Measurements from ENCODE around the gene ANP32D. TPM values are rescaled to one million over a fixed set of nuclear protein-coding genes. Genes with fewer than 3 reads are reported as not detected.
"Not testable (repeated sequence)": the region's sequence is repeated elsewhere in the genome, so short reads cannot be mapped to it uniquely, and the experiment has no call there.

ANP32D gene
- total RNA-seq, 2 donors from 2014 or later, result not detected

DNA sequence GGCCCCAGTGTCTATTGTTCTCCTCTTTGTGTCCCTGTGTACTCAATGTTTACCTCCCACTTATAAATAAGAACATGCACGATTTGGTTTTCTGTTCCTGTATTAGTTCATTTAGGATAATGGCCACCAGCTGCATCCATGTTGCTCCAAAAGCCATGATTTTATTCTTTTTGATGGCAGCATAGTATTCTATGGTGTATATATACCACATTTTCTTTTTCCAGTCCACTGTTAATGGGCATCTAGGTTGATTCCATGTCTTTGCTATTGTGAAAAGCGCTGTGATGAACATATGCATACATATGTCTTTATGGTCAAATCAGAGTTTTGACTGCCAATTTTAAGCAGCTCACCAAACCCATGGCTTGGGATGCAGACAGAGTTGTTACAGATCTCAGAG, 17.2 kb upstream of the ANP32D start:
- no peak for DNase-seq
- Histone ChIP-seq H3K27me3 (no peaks in the 10 kb centered on the region), H3K4me1 (no peaks in the 10 kb centered on the region), H3K9me3 (no peaks in the 10 kb centered on the region), H3K4me3 (no peak overlapping the region), H3K36me3 (no peaks in the 10 kb centered on the region), H3K27ac (no peak overlapping the region), H3K9ac (ENCODE audit: low read depth in 2 of 2, low read length in 2 of 2) (no peak overlapping the region)
- TF ChIP-seq, protein P1, sequence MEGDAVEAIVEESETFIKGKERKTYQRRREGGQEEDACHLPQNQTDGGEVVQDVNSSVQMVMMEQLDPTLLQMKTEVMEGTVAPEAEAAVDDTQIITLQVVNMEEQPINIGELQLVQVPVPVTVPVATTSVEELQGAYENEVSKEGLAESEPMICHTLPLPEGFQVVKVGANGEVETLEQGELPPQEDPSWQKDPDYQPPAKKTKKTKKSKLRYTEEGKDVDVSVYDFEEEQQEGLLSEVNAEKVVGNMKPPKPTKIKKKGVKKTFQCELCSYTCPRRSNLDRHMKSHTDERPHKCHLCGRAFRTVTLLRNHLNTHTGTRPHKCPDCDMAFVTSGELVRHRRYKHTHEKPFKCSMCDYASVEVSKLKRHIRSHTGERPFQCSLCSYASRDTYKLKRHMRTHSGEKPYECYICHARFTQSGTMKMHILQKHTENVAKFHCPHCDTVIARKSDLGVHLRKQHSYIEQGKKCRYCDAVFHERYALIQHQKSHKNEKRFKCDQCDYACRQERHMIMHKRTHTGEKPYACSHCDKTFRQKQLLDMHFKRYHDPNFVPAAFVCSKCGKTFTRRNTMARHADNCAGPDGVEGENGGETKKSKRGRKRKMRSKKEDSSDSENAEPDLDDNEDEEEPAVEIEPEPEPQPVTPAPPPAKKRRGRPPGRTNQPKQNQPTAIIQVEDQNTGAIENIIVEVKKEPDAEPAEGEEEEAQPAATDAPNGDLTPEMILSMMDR (IDR thresholded peaks at IDR 0.05), result no peak
- intact Hi-C loops (cut with DNase I), result no loop called here

DNA sequence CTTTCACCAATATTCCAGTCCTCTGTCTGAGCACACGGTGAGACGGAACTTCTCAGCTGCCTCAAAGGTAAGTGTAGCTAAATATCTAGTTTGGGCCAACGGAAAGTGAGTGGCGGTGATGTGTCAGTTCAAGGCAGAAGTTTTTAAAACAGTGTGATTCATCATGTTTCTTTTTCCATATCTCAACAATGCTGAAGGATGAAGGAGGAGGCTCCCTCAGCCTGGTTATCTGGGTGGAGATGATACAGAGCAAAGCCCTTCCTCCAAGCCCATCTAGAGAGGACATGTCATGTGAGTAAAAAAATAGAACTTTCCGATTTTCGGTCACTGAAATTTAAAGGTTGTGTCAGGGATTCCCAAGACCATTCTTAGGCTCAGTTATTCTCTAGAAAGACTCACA, 13.1 kb upstream of the ANP32D start:
- Histone ChIP-seq H3K27ac (no peak overlapping the region), H3K9me3 (no peaks in the 10 kb centered on the region), H3K36me3 (no peaks in the 10 kb centered on the region), H3K4me1 (no peaks in the 10 kb centered on the region), H3K4me3 (no peak overlapping the region), H3K9ac (ENCODE audit: low read depth in 2 of 2, low read length in 2 of 2) (no peak overlapping the region), H3K27me3 (no peaks in the 10 kb centered on the region)
- DNase-seq, result no peak
- intact Hi-C loops (cut with DNase I), result no loop called here
- TF ChIP-seq, protein P1 (IDR thresholded peaks at IDR 0.05), result no peak

DNA sequence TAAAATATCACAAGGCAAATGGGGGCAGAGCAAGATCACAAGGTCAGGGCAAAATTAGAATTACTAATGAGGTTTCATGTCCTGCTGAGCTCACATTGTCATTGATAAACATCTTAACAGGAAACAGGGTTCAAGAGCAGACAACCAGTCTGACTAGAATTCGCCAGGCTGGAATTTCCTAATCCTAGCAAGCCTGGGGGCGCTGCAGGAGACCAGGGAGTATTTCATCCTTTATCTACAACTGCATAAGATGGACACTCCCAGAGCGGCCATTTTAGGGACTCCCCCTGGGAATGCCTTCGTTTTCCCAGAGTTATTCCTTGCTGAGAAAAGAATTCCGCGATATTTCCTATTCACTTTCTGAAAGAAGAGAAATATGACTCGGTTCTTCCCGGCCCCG, 3.3 kb upstream of the ANP32D start:
- DNase-seq; H3K9me3 ChIP-seq; H3K27ac ChIP-seq; H3K36me3 ChIP-seq; H3K4me3 ChIP-seq; H3K9ac ChIP-seq (ENCODE audit: low read depth in 2 of 2, low read length in 2 of 2); H3K4me1 ChIP-seq; intact Hi-C loops (cut with DNase I); H3K27me3 ChIP-seq: not testable (repeated sequence)

DNA sequence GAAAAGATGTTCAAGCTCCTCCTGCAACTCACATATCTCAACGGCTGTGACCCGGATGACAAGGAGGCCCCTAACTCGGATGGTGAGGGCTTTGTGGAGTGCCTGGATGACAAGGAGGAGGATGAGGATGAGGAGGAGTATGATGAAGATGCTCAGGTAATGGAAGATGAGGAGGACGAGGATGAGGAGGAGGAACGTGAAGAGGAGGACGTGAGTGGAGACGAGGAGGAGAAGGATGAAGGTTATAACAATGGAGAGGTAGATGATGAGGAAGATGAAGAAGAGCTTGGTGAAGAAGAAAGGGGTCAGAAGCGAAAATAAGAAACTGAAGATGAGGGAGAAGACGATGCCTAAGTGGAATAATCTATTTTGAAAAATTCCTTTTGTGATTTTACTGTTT, 702 bp downstream of the ANP32D start:
- Histone ChIP-seq H3K9me3 (no peaks in the 10 kb centered on the region), H3K4me1 (no peaks in the 10 kb centered on the region), H3K27me3 (no peaks in the 10 kb centered on the region), H3K36me3 (no peaks in the 10 kb centered on the region), H3K4me3 (no peak overlapping the region), H3K27ac (no peak overlapping the region), H3K9ac (ENCODE audit: low read depth in 2 of 2, low read length in 2 of 2) (no peak overlapping the region)
- no peak for DNase-seq
- intact Hi-C loops (cut with DNase I), result no loop called here
- TF ChIP-seq, protein P1 (IDR thresholded peaks at IDR 0.05), result no peak

DNA sequence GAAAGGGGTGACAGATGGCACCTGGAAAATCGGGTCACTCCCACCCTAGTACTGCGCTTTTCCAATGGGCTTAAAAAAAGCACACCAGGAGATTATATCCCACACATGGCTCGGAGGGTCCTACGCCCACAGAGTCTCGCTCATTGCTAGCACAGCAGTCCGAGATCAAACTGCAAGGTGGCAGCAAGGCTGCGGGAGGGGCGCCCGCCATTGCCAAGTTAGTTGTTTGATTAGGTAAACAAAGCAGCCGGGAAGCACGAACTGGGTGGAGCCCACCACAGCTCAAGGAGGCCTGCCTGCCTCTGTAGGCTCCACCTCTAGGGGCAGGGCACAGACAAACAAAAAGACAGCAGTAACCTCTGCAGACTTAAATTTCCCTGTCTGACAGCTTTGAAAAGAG, 2.1 kb downstream of the ANP32D start:
- intact Hi-C loops (cut with DNase I); H3K27me3 ChIP-seq; H3K27ac ChIP-seq; H3K4me3 ChIP-seq; H3K9me3 ChIP-seq; H3K36me3 ChIP-seq; H3K9ac ChIP-seq (ENCODE audit: low read depth in 2 of 2, low read length in 2 of 2); H3K4me1 ChIP-seq: not testable (repeated sequence)
- DNase-seq, result peak; percentile 20

DNA sequence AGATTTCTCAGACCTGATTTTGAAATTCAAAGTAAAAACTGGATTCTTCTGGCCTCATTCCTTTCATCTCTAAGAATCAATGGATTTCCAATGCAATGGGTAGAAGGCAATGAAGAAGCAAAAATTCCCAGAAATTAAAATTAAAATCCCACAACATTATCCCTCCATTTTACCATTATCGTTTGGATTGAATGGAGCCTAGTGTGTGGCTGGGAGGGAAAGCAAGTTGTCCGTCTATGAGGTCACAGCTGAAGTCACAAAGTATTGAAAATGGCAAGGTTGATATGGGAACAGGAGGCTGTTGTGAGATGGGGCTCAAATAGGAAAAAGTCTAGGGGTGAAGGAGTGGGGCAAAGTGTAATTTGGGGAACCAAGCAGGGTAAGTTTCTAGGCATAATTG, 9.8 kb downstream of the ANP32D start, which contains the start of gene C12orf54:
Gene C12orf54 (plus strand): TSS at position 301 of the 400 bp plus-strand sequence. CDS start 799 bp downstream, outside the sequence.
- DNase-seq, result no peak
- Histone ChIP-seq H3K27ac (no peak within 1 kb of the TSS), H3K36me3 (no peaks in the 10 kb centered on the region), H3K9ac (ENCODE audit: low read depth in 2 of 2, low read length in 2 of 2) (no peak within 1 kb of the TSS), H3K9me3 (no peaks in the 10 kb centered on the region), H3K27me3 (no peaks in the 10 kb centered on the region), H3K4me3 (no peak within 1 kb of the TSS), H3K4me1 (no peaks in the 10 kb centered on the region)
- TF ChIP-seq, protein P1 (IDR thresholded peaks at IDR 0.05), result no peak
- intact Hi-C loops (cut with DNase I), result no loop called here

DNA sequence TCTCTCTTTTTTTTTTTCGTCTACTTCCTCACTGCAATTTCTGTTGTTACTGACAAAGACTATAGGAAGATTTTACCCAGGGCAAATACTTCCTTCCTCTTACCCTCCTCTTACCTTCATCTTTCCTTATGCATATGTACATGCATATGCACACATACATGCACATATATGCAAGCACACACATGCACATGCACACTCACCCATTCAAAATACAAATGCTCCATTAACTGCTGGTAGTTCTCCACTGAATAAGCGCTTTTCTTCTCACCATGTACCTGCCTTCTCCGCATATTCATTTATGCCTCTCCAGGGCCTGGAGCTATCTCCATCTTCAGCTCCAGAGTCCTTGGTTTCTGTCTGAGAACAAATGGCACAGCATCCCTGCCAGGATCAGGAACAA, 10.6 kb downstream of the ANP32D start:
- intact Hi-C loops (cut with DNase I), result no loop called here
- H3K9ac ChIP-seq (ENCODE audit: low read depth in 2 of 2, low read length in 2 of 2), result no peak overlapping the region
- DNase-seq, result no peak

More for the DNA sequence above, 10.6 kb downstream of the ANP32D start:
- Histone ChIP-seq H3K27ac (no peak overlapping the region), H3K9me3 (no peaks in the 10 kb centered on the region), H3K36me3 (no peaks in the 10 kb centered on the region), H3K4me3 (no peak overlapping the region), H3K4me1 (no peaks in the 10 kb centered on the region), H3K27me3 (no peaks in the 10 kb centered on the region)
- TF ChIP-seq, protein P1 (IDR thresholded peaks at IDR 0.05), result no peak

Measured in colonic mucosa (tissue), 4 donors.